ENCODE results near the gene PTPRG. TPM values are rescaled to one million over a fixed set of nuclear protein-coding genes. Genes with fewer than 3 reads are reported as not detected.
A peak's percentile ranks its signal among the peaks of the same experiment; 100 is the strongest.

Gene PTPRG
- total RNA-seq, 2 donors from 2014 or later: 76.5 to 108 TPM

DNA sequence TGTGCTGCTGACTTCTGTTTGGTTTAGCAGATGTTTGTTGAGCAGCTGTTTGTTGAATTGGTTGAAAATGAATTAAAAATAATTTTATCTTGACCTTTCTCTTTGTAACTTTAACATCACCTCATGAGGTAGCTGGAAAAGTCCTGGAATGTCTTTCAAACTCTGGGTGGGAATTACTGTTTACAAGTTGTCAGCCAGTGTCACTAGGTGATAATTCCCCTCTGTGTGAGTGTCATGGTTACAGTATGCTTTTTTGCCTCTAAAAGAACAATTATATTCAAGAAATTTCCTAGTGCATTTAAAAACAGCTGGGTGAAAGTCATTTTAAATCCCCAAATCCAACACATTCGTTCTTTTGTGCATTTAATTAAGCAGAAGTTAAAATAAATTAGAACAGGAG lies 113.2 kb downstream of the PTPRG start:
- H3K27me3 ChIP-seq (ENCODE audit: control insufficient read depth, insufficient read depth, low read length, poor library complexity, severe bottlenecking): no peaks in the 10 kb centered on the region
- no peaks in the 10 kb centered on the region for H3K9me3 ChIP-seq (ENCODE audit: control insufficient read depth, low read length)
- no peak for DNase-seq
- H3K36me3 ChIP-seq (ENCODE audit: control insufficient read depth, insufficient read depth, low read length): no peaks in the 10 kb centered on the region
- TF ChIP-seq, protein P1, sequence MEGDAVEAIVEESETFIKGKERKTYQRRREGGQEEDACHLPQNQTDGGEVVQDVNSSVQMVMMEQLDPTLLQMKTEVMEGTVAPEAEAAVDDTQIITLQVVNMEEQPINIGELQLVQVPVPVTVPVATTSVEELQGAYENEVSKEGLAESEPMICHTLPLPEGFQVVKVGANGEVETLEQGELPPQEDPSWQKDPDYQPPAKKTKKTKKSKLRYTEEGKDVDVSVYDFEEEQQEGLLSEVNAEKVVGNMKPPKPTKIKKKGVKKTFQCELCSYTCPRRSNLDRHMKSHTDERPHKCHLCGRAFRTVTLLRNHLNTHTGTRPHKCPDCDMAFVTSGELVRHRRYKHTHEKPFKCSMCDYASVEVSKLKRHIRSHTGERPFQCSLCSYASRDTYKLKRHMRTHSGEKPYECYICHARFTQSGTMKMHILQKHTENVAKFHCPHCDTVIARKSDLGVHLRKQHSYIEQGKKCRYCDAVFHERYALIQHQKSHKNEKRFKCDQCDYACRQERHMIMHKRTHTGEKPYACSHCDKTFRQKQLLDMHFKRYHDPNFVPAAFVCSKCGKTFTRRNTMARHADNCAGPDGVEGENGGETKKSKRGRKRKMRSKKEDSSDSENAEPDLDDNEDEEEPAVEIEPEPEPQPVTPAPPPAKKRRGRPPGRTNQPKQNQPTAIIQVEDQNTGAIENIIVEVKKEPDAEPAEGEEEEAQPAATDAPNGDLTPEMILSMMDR (conservative IDR thresholded peaks at IDR 0.05): no peak
- no peaks in the 10 kb centered on the region for H3K27me3 Mint-ChIP-seq (ENCODE audit: insufficient read depth)
- H3K9me3 Mint-ChIP-seq: peaks cover 14% of the 10 kb centered on the region
- 40% methylated on average over 1 of the region's 1 CpG; no CpG with 5 or more reads in 1 of the 2 experiments for WGBS, 2 experiments (ENCODE audit: insufficient coverage in 1 of 2, insufficient read length in 1 of 2)
- H3K9ac ChIP-seq (ENCODE audit: extremely low read depth, low read length, poor library complexity, severe bottlenecking): peak overlapping the region; percentile 72
- H3K36me3 Mint-ChIP-seq (ENCODE audit: low read depth): peaks cover 8% of the 10 kb centered on the region
- H3K4me1 Mint-ChIP-seq: peaks cover 48% of the 10 kb centered on the region
- H3K4me3 ChIP-seq (ENCODE audit: low read length): peak overlapping the region; percentile 21
- H3K4me1 ChIP-seq (ENCODE audit: control insufficient read depth, insufficient read depth, low read length): peaks cover 12% of the 10 kb centered on the region
- no peak overlapping the region for H3K4me3 Mint-ChIP-seq
- peak overlapping the region; percentile 98 for H3K27ac Mint-ChIP-seq
- H3K27ac ChIP-seq (ENCODE audit: low read depth, low read length): no peak overlapping the region

DNA sequence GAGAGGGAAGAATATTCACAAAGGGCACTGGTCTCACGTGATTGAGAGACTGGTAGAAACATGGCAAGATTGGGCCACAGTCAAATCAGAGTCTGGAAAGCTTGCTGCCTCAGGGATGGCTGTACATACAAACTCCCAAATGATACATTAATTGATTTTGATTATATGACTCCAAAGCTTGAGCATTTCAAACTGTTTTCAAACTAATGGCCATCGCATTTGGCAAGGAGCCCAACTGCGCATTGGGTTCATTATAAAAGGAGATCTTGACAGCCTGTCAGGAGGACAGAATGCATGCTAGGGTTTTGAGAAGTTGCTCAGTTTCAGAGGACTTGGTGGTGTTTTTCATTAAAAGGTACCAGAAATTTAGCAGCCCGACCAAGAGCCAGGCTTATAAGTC lies 117.7 kb downstream of the PTPRG start:
- Histone ChIP-seq H3K27ac (ENCODE audit: low read depth, low read length) (no peak overlapping the region), H3K9me3 (ENCODE audit: control insufficient read depth, low read length) (no peaks in the 10 kb centered on the region), H3K27me3 (ENCODE audit: control insufficient read depth, insufficient read depth, low read length, poor library complexity, severe bottlenecking) (no peaks in the 10 kb centered on the region), H3K9ac (ENCODE audit: extremely low read depth, low read length, poor library complexity, severe bottlenecking) (no peak overlapping the region), H3K36me3 (ENCODE audit: control insufficient read depth, insufficient read depth, low read length) (no peaks in the 10 kb centered on the region), H3K4me3 (ENCODE audit: low read length) (no peak overlapping the region), H3K4me1 (ENCODE audit: control insufficient read depth, insufficient read depth, low read length) (peaks cover 14% of the 10 kb centered on the region)
- Mint-ChIP-seq H3K27ac (no peak overlapping the region), H3K27me3 (ENCODE audit: insufficient read depth) (no peaks in the 10 kb centered on the region), H3K9me3 (no peaks in the 10 kb centered on the region), H3K4me3 (no peak overlapping the region), H3K36me3 (ENCODE audit: low read depth) (no peaks in the 10 kb centered on the region), H3K4me1 (peaks cover 64% of the 10 kb centered on the region)
- no peak for DNase-seq
- TF ChIP-seq, protein P1 (conservative IDR thresholded peaks at IDR 0.05): no peak
- 93 to 96% methylated on average over 4 of the region's 4 CpGs for WGBS, 2 experiments (ENCODE audit: insufficient coverage in 1 of 2, insufficient read length in 1 of 2)

DNA sequence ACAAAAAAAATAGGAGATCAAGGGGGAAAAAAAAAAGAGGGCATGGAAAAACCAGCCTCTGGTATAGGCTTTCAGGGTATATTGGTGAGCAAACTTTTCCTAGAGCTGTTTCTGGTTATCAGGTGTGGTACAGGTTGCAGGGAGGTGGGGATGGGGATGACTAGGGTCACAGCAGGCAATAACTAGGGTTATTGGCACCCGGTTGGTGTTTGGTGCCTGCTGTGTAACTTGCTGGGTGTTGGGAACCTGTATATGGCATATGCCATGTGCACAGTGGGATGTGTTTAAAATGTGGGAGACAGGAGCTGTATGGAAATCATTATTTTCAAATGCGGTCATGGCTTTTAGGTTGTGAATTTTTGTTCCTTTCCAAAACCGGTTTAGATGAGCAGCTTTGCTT lies 119.2 kb downstream of the PTPRG start:
- Histone ChIP-seq H3K9ac (ENCODE audit: extremely low read depth, low read length, poor library complexity, severe bottlenecking) (no peak overlapping the region), H3K36me3 (ENCODE audit: control insufficient read depth, insufficient read depth, low read length) (no peaks in the 10 kb centered on the region), H3K27ac (ENCODE audit: low read depth, low read length) (no peak overlapping the region), H3K27me3 (ENCODE audit: control insufficient read depth, insufficient read depth, low read length, poor library complexity, severe bottlenecking) (no peaks in the 10 kb centered on the region), H3K4me1 (ENCODE audit: control insufficient read depth, insufficient read depth, low read length) (peaks cover 14% of the 10 kb centered on the region), H3K9me3 (ENCODE audit: control insufficient read depth, low read length) (no peaks in the 10 kb centered on the region), H3K4me3 (ENCODE audit: low read length) (no peak overlapping the region)
- TF ChIP-seq, protein P1 (conservative IDR thresholded peaks at IDR 0.05): no peak
- Mint-ChIP-seq H3K9me3 (no peaks in the 10 kb centered on the region), H3K4me1 (peaks cover 65% of the 10 kb centered on the region), H3K4me3 (no peak overlapping the region), H3K36me3 (ENCODE audit: low read depth) (no peaks in the 10 kb centered on the region), H3K27me3 (ENCODE audit: insufficient read depth) (no peaks in the 10 kb centered on the region), H3K27ac (peak overlapping the region; percentile 50)
- peak; percentile 56 for DNase-seq
- 67% methylated on average over 2 of the region's 3 CpGs; no CpG with 5 or more reads in 1 of the 2 experiments for WGBS, 2 experiments (ENCODE audit: insufficient coverage in 1 of 2, insufficient read length in 1 of 2)
